ENCODE data around the gene OR11G2.
"Not testable (repeated sequence)": the region's sequence is repeated elsewhere in the genome, so short reads cannot be mapped to it uniquely, and the experiment has no call there.

The OR11G2 gene

DNA sequence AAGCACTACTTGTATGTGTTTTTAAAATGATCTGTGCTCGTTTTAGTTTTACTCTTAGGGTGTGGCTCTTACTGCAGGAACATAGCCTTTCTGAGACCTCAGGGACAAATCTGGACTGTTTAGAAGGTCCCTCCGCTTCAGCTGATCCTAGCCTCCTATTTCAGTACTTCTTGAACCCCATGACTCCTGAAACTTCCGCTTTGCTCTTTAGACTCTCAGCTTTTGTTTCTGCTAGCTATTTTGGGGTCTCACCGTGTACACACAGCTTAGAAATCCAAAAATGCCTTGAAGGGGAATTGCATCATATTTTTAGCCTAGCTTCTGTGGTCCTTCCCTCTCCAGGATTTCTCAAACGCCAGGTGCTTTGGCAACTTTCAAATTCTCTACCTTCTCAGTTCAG, 8.3 kb downstream of the OR11G2 start:
- Histone ChIP-seq H3K36me3 (replicated peaks; ENCODE audit: insufficient read depth, low read length) (no peaks in the 10 kb centered on the region), H3K9me2 (replicated peaks; ENCODE audit: insufficient read depth, low read length) (no peaks in the 10 kb centered on the region), H3K9me3 (replicated peaks; ENCODE audit: insufficient read depth, low read length) (no peaks in the 10 kb centered on the region), H3K27ac (ENCODE audit: low read length) (no peak overlapping the region), H3K9ac (ENCODE audit: low read length) (no peak overlapping the region), H3K4me3 (ENCODE audit: low read length) (no peak overlapping the region), H3K4me2 (ENCODE audit: low read depth, low read length) (no peak overlapping the region), H3K79me2 (ENCODE audit: low read length) (no peaks in the 10 kb centered on the region), H4K20me1 (ENCODE audit: insufficient read depth, low read length) (no peaks in the 10 kb centered on the region), H3K4me1 (ENCODE audit: low read length) (no peaks in the 10 kb centered on the region), H3F3A (ENCODE audit: insufficient read depth, low read length) (no peaks in the 10 kb centered on the region), H2AFZ (ENCODE audit: low read length) (no peak overlapping the region), H3K27me3 (replicated peaks; ENCODE audit: insufficient read depth, low read length) (no peaks in the 10 kb centered on the region)
- DNase-seq, result no peak
- TF ChIP-seq EZH2 (optimal IDR thresholded peaks at IDR 0.05; ENCODE audit: low read depth, low read length), result no peak
- TF ChIP-seq EZH2phosphoT487 (IDR thresholded peaks at IDR 0.05; ENCODE audit: low read length), result no peak
- TF ChIP-seq, protein P1, sequence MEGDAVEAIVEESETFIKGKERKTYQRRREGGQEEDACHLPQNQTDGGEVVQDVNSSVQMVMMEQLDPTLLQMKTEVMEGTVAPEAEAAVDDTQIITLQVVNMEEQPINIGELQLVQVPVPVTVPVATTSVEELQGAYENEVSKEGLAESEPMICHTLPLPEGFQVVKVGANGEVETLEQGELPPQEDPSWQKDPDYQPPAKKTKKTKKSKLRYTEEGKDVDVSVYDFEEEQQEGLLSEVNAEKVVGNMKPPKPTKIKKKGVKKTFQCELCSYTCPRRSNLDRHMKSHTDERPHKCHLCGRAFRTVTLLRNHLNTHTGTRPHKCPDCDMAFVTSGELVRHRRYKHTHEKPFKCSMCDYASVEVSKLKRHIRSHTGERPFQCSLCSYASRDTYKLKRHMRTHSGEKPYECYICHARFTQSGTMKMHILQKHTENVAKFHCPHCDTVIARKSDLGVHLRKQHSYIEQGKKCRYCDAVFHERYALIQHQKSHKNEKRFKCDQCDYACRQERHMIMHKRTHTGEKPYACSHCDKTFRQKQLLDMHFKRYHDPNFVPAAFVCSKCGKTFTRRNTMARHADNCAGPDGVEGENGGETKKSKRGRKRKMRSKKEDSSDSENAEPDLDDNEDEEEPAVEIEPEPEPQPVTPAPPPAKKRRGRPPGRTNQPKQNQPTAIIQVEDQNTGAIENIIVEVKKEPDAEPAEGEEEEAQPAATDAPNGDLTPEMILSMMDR (IDR thresholded peaks at IDR 0.05; ENCODE audit: low read length), result no peak

DNA sequence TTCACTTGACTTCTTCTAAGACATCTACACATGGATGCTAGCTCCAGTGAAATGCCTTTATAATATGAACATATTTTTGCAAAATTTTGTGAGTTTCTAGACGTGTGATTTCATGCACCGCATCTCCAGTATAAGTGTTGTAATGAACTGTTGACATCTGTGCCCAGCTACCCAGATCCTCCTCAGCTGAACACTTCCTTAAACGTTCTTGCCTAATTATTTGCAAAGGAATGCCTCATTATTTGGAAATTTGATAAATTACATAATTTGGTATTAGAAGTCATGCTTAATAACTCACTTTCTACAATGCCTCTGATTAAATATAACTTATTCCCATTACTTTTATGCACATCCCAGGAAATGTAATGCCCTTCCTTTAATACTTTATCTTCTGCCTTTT, 14.0 kb downstream of the OR11G2 start:
- Histone ChIP-seq H3K9ac (ENCODE audit: low read length) (no peak overlapping the region), H3K27me3 (replicated peaks; ENCODE audit: insufficient read depth, low read length) (no peaks in the 10 kb centered on the region), H3K9me3 (replicated peaks; ENCODE audit: insufficient read depth, low read length) (no peaks in the 10 kb centered on the region), H4K20me1 (ENCODE audit: insufficient read depth, low read length) (no peaks in the 10 kb centered on the region), H3K27ac (ENCODE audit: low read length) (no peak overlapping the region), H2AFZ (ENCODE audit: low read length) (no peak overlapping the region), H3K4me2 (ENCODE audit: low read depth, low read length) (no peak overlapping the region), H3F3A (ENCODE audit: insufficient read depth, low read length) (no peaks in the 10 kb centered on the region), H3K4me3 (ENCODE audit: low read length) (no peak overlapping the region), H3K79me2 (ENCODE audit: low read length) (no peaks in the 10 kb centered on the region), H3K4me1 (ENCODE audit: low read length) (no peaks in the 10 kb centered on the region), H3K36me3 (replicated peaks; ENCODE audit: insufficient read depth, low read length) (no peaks in the 10 kb centered on the region), H3K9me2 (replicated peaks; ENCODE audit: insufficient read depth, low read length) (no peaks in the 10 kb centered on the region)
- TF ChIP-seq, protein P1 (IDR thresholded peaks at IDR 0.05; ENCODE audit: low read length), result no peak
- TF ChIP-seq EZH2phosphoT487 (IDR thresholded peaks at IDR 0.05; ENCODE audit: low read length), result no peak
- TF ChIP-seq EZH2 (optimal IDR thresholded peaks at IDR 0.05; ENCODE audit: low read depth, low read length), result no peak
- DNase-seq, result no peak

DNA sequence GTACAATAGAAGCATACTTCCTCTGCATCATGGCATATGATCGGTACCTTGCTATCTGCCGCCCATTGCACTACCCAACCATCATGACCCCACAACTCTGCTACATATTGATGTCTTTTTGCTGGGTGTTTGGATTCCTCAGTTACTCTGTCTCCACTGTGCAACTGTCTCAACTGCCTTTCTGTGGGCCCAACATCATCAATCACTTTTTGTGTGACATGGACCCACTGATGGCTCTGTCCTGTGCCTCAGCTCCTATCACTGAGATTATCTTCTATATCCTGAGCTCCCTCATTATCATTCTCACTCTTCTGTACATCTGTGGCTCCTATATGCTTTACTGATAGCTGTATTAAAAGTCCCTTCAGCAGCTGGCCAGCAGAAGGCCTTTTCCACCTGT, 18.9 kb downstream of the OR11G2 start:
- Histone ChIP-seq H3K4me3 (ENCODE audit: low read length) (no peak overlapping the region), H3K9me2 (replicated peaks; ENCODE audit: insufficient read depth, low read length) (no peaks in the 10 kb centered on the region), H3K9ac (ENCODE audit: low read length) (no peak overlapping the region), H3K4me1 (ENCODE audit: low read length) (no peaks in the 10 kb centered on the region), H2AFZ (ENCODE audit: low read length) (no peak overlapping the region), H3F3A (ENCODE audit: insufficient read depth, low read length) (no peaks in the 10 kb centered on the region), H4K20me1 (ENCODE audit: insufficient read depth, low read length) (no peaks in the 10 kb centered on the region), H3K27me3 (replicated peaks; ENCODE audit: insufficient read depth, low read length) (no peaks in the 10 kb centered on the region), H3K4me2 (ENCODE audit: low read depth, low read length) (no peak overlapping the region), H3K36me3 (replicated peaks; ENCODE audit: insufficient read depth, low read length) (no peaks in the 10 kb centered on the region), H3K27ac (ENCODE audit: low read length) (no peak overlapping the region), H3K9me3 (replicated peaks; ENCODE audit: insufficient read depth, low read length) (no peaks in the 10 kb centered on the region), H3K79me2 (ENCODE audit: low read length) (no peaks in the 10 kb centered on the region)
- DNase-seq, result no peak
- TF ChIP-seq EZH2 (optimal IDR thresholded peaks at IDR 0.05; ENCODE audit: low read depth, low read length) (no peak), EZH2phosphoT487 (IDR thresholded peaks at IDR 0.05; ENCODE audit: low read length) (no peak)
- TF ChIP-seq, protein P1 (IDR thresholded peaks at IDR 0.05; ENCODE audit: low read length), result no peak

GRCh38 chr14:20212406-20212805, 21.7 kb downstream of the OR11G2 start:
- H3K79me2 ChIP-seq (ENCODE audit: low read length); H3K4me1 ChIP-seq (ENCODE audit: low read length); H3K4me2 ChIP-seq (ENCODE audit: low read depth, low read length); H3K9ac ChIP-seq (ENCODE audit: low read length); H3K9me3 ChIP-seq (replicated peaks; ENCODE audit: insufficient read depth, low read length); H3K27me3 ChIP-seq (replicated peaks; ENCODE audit: insufficient read depth, low read length); H3F3A ChIP-seq (ENCODE audit: insufficient read depth, low read length); H4K20me1 ChIP-seq (ENCODE audit: insufficient read depth, low read length); DNase-seq; H2AFZ ChIP-seq (ENCODE audit: low read length); H3K4me3 ChIP-seq (ENCODE audit: low read length); H3K9me2 ChIP-seq (replicated peaks; ENCODE audit: insufficient read depth, low read length); H3K27ac ChIP-seq (ENCODE audit: low read length); H3K36me3 ChIP-seq (replicated peaks; ENCODE audit: insufficient read depth, low read length): not testable (repeated sequence)

Measured in MM.1S (cell line).